K562 (cell line): ENCODE data around the gene MMP1. TPM values are rescaled to one million over a fixed set of nuclear protein-coding genes. Genes with fewer than 3 reads are reported as not detected.

Experiments used
- ATAC-seq: fragments of 200-7000 bp; cut with Tn5 transposase; 3 replicates; pipeline ENCODE4 v1.9.1; 2020; ENCODE audit warnings: moderate library complexity
- BruUV-seq: library from RNA; stranded (reverse); fragments of 400-500 nt; replicated peaks from 2 replicates; lab custom pipeline; 2021; lab: Mats Ljungman, UMichigan
- CTCF ChIA-PET: fragments of 300-600 bp; formaldehyde crosslinking; extraction: SDS; loops from one replicate; lab custom pipeline; 2021; ENCODE audit warnings: low intra/inter-chr PET ratio; lab: Yijun Ruan, JAX
- POLR2A ChIA-PET: fragments of 300-600, 350-650 bp; sonication (Branson Sonifier 250); formaldehyde crosslinking; extraction: SDS; loops from one replicate; lab custom pipeline; 2021; ENCODE audit warnings: antibody characterized with exemption, inconsistent platforms; lab: Yijun Ruan, JAX
- DNase-seq, 4 experiments: peaks; one replicate each; pipeline versions ENCODE4 v3.0.0 to v3.0.0-alpha.2; 2011 to 2018; ENCODE audit warnings: low spot score in 3 of 4, mixed read lengths in 3 of 4; ENCODE audit errors: extremely low read depth in 1 of 4
- FAIRE-seq: peaks from 2 replicates; lab custom pipeline; 2011; peaks lifted over from hg19 to GRCh38; lab: Jason Lieb, UNC
- H2AFZ ChIP-seq: 2 replicates; pipeline ENCODE4 v1.6.0; 2011; ENCODE audit warnings: low read depth, low read length, control low read depth, inconsistent platforms
- H3K27ac ChIP-seq: fragments of 200-600 bp; 3 replicates; pipeline ENCODE4 v1.8.0; 2011; ENCODE audit warnings: low read depth, mild to moderate bottlenecking, control low read depth, inconsistent platforms, low read length, moderate library complexity, mixed read lengths; ENCODE audit errors: extremely low read depth
- H3K27me3 ChIP-seq, 2 experiments: fragments of 300-600 bp in 1 of 2; 2 replicates in 1 of 2; 3 replicates in 1 of 2; pipeline versions ENCODE4 v1.6.0 to v1.8.0; 2011; ENCODE audit warnings: inconsistent platforms in 2 of 2, low read length in 2 of 2, mild to moderate bottlenecking in 1 of 2, mixed read lengths in 1 of 2, moderate library complexity in 1 of 2; ENCODE audit not compliant: control insufficient read depth in 2 of 2, insufficient read depth in 2 of 2
- H3K36me3 ChIP-seq: fragments of 300-600 bp; 3 replicates; pipeline ENCODE4 v1.8.0; 2011; ENCODE audit warnings: mild to moderate bottlenecking, low read length, inconsistent platforms; ENCODE audit not compliant: control insufficient read depth, insufficient read depth
- H3K4me1 ChIP-seq, 2 experiments: fragments of 200-600 bp in 1 of 2; replicated peaks in 1 of 2; 2 replicates in 1 of 2; 3 replicates in 1 of 2; pipeline versions ENCODE4 v1.5.1 to v1.8.0; 2011; ENCODE audit warnings: inconsistent platforms in 2 of 2, low read length in 2 of 2, mild to moderate bottlenecking in 1 of 2, mixed read lengths in 1 of 2, moderate library complexity in 1 of 2; ENCODE audit not compliant: control insufficient read depth in 2 of 2, insufficient read depth in 2 of 2
- H3K4me2 ChIP-seq: 2 replicates; pipeline ENCODE4 v1.6.1; 2011; ENCODE audit warnings: low read length, control low read depth, inconsistent platforms, mixed read lengths; ENCODE audit not compliant: insufficient read depth
- H3K4me3 ChIP-seq: fragments of 200-600 bp; sonication (generic), shearing (Covaris generic); 2 replicates; pipeline ENCODE4 v1.5.1; 2016; ENCODE audit warnings: control low read depth, inconsistent platforms
- H3K79me2 ChIP-seq: fragments of 200-600 bp; 3 replicates; pipeline ENCODE4 v1.8.0; 2011; ENCODE audit warnings: low read length, inconsistent platforms; ENCODE audit not compliant: control insufficient read depth, insufficient read depth
- H3K9ac ChIP-seq, 2 experiments: 2 replicates each; pipeline versions ENCODE4 v1.6.0 to v1.6.1; 2011; ENCODE audit warnings: low read depth in 2 of 2, low read length in 2 of 2, control low read depth in 1 of 2, inconsistent platforms in 1 of 2, mild to moderate bottlenecking in 1 of 2, mixed read lengths in 1 of 2; ENCODE audit not compliant: insufficient read depth in 1 of 2
- H3K9me1 ChIP-seq: one replicate; pipeline ENCODE4 v1.6.0; 2011; ENCODE audit warnings: inconsistent platforms, mild to moderate bottlenecking, low read length, moderate library complexity; ENCODE audit not compliant: control insufficient read depth, insufficient read depth
- H3K9me3 ChIP-seq: replicated peaks from 2 replicates; pipeline ENCODE4 v1.5.1; 2011; ENCODE audit warnings: low read depth, low read length, inconsistent platforms; ENCODE audit not compliant: control insufficient read depth, insufficient read depth
- H4K20me1 ChIP-seq: replicated peaks from 2 replicates; pipeline ENCODE4 v1.6.1; 2011; ENCODE audit warnings: low read length, inconsistent platforms, mixed read lengths; ENCODE audit not compliant: control insufficient read depth, insufficient read depth
- CBFB ChIP-seq: sonication (generic); formaldehyde crosslinking; IDR thresholded peaks from 2 replicates; pipeline ENCODE4 v1.4.0; 2020; ENCODE audit warnings: mild to moderate bottlenecking, missing genetic modification reagents
- ELK1 ChIP-seq: sonication (generic); formaldehyde crosslinking; IDR thresholded peaks from 2 replicates; pipeline ENCODE4 v1.8.1; 2022; ENCODE audit warnings: missing genetic modification reagents
- GTF2B ChIP-seq: IDR thresholded peaks from 2 replicates; pipeline ENCODE4 v1.6.1; 2011; ENCODE audit not compliant: insufficient read length; ENCODE audit errors: extremely low read depth
- JUND ChIP-seq, 2 experiments: IDR thresholded peaks; 2 replicates in 1 of 2; 3 replicates in 1 of 2; pipeline ENCODE4 v1.6.1; 2011; ENCODE audit warnings: borderline replicate concordance in 2 of 2, low read depth in 2 of 2, low read length in 2 of 2, improper control_type of control experiment in 1 of 2, missing biosample characterization in 1 of 2, missing genetic modification characterization in 1 of 2, missing genetic modification reagents in 1 of 2
- MYC ChIP-seq, 2 experiments: fragments of 250-450 bp in 1 of 2; sonication (Bioruptor Pico) in 1 of 2; IDR thresholded peaks; 2 replicates each; pipeline versions ENCODE4 v1.5.1 to v1.6.1; 2012 to 2021; ENCODE audit warnings: low read depth in 2 of 2, borderline replicate concordance in 1 of 2, improper control_type of control experiment in 1 of 2, low read length in 1 of 2, mild to moderate bottlenecking in 1 of 2, moderate library complexity in 1 of 2
- NR2C2 ChIP-seq, 2 experiments: fragments of 200-800 bp in 1 of 2; sonication (Bioruptor generic) in 1 of 2; sonication (generic) in 1 of 2; formaldehyde crosslinking in 1 of 2; IDR thresholded peaks; 2 replicates each; pipeline versions ENCODE4 v1.6.1 to v1.8.0; 2016 to 2022; ENCODE audit warnings: mild to moderate bottlenecking in 1 of 2, missing compliant biosample characterization in 1 of 2, missing genetic modification characterization in 1 of 2, missing genetic modification reagents in 1 of 2
- RREB1 ChIP-seq: fragments of 250-450 bp; sonication (Bioruptor Pico); IDR thresholded peaks from 2 replicates; pipeline ENCODE4 v1.4.0; 2020
- SOX6 ChIP-seq: fragments of 450-650 bp; IDR thresholded peaks from 2 replicates; pipeline ENCODE4 v1.6.1; 2014; ENCODE audit warnings: mild to moderate bottlenecking
- WGBS: fragments of 100-300 bp; shearing (Covaris generic); methylation state at CpG from one replicate; pipeline ENCODE4 v1.1.6; 2016; ENCODE audit warnings: low coverage, mixed read lengths; ENCODE audit not compliant: insufficient coverage; ENCODE audit errors: missing lambda C conversion rate; 5-methylcytosine and 5-hydroxymethylcytosine counted together
- in situ Hi-C: fragments of 300-500 bp; cut with MboI; formaldehyde crosslinking; loops from 4 replicates; pipeline ENCODE4 v1.15.0; 2018; ENCODE audit warnings: inconsistent platforms, mixed read lengths
- intact Hi-C: fragments of 100-400 bp; cut with micrococcal nuclease; formaldehyde crosslinking; loops from 2 replicates; pipeline ENCODE4 v1.14.2; 2022
- polyA plus RNA-seq, 8 experiments: library from polyadenylated mRNA; depleted of rRNA in 4 of 8; stranded (reverse) in 5 of 8; unstranded in 3 of 8; fragments of >200 nt; fragmentation: Nextera tagmentation in 2 of 8; fragmentation: Illumina TruSeq in 1 of 8; extraction: Ambion mirVana in 2 of 8; extraction: Trizol in 1 of 8; gene quantifications; 2 replicates each; pipeline versions ENCODE4 v1.2.1 to v1.2.3, GENCODE V29; 2011 to 2014; ENCODE audit warnings: inconsistent platforms in 1 of 8, missing spikeins in 1 of 8
- total RNA-seq, 7 experiments: library from RNA; depleted of rRNA in 6 of 7; stranded (reverse); fragments of >200 nt in 6 of 7; fragmentation: Illumina TruSeq in 2 of 7; extraction: Trizol in 2 of 7; gene quantifications; 2 replicates each; pipeline versions ENCODE4 v1.2.1 to v1.2.3, GENCODE V29; 2011 to 2021; ENCODE audit warnings: low replicate concordance in 1 of 7
- TF ChIP-seq, protein P1 (sequence below): fragments of 450-650 bp; IDR thresholded peaks from 2 replicates; pipeline ENCODE4 v1.6.1; 2016; ENCODE audit warnings: mild to moderate bottlenecking

MMP1 gene
- total and polyA plus RNA-seq, 9 of the 15 experiments (the other 6 are each of a cell fraction or from before 2014, with no cell fraction given): 0.06 to 0.33 (median 0.15) TPM; not detected in 2

GRCh38 chr11:102806296-102806695, 8.3 kb upstream of the MMP1 start:
- FAIRE-seq: no peak
- 0% methylated on average over 3 of the region's 3 CpGs for WGBS
- ATAC-seq: no peak
- no peaks in the 10 kb centered on the region for H3K9me3 ChIP-seq
- no peak overlapping the region for H3K4me3 ChIP-seq
- H3K27ac ChIP-seq: no peak overlapping the region
- H3K36me3 ChIP-seq: no peaks in the 10 kb centered on the region
- in situ Hi-C loops: no loop called here
- no peaks in the 10 kb centered on the region for H3K9me1 ChIP-seq
- no peaks in the 10 kb centered on the region; a peak in 1 of 5 replicates for H3K4me1 ChIP-seq
- no TSS peak for BruUV-seq
- H3K4me2 ChIP-seq: no peak overlapping the region
- intact Hi-C loops: loop anchor here (10.0 kb wide), 1 partner anchor 139 kb away; no protein-coding TSS in a partner anchor
- ChIA-PET POLR2A (no interaction called here), CTCF (no interaction called here)
- no peaks in the 10 kb centered on the region for H4K20me1 ChIP-seq
- no peak for DNase-seq
- H3K27me3 ChIP-seq: no peaks in the 10 kb centered on the region
- H2AFZ ChIP-seq: no peak overlapping the region
- no peak overlapping the region for H3K9ac ChIP-seq
- H3K79me2 ChIP-seq: no peaks in the 10 kb centered on the region
- TF ChIP-seq JUND (IDR thresholded peaks at IDR 0.05; ENCODE audit: borderline replicate concordance, low read depth, low read length) (no peak), JUND (tag; IDR thresholded peaks at IDR 0.05; ENCODE audit: borderline replicate concordance, low read depth, low read length) (no peak), ELK1 (no peak), CBFB (no peak), NR2C2 (CRISPR knock-in tag; IDR thresholded peaks at IDR 0.05) (no peak), NR2C2 (tag; IDR thresholded peaks at IDR 0.05) (no peak), MYC (IDR thresholded peaks at IDR 0.05; ENCODE audit: low read depth, low read length) (no peak), MYC (CRISPR knock-in tag; IDR thresholded peaks at IDR 0.05; ENCODE audit: borderline replicate concordance, low read depth) (no peak), SOX6 (no peak), RREB1 (CRISPR knock-in tag) (no peak), GTF2B (no peak)
- TF ChIP-seq, protein P1, sequence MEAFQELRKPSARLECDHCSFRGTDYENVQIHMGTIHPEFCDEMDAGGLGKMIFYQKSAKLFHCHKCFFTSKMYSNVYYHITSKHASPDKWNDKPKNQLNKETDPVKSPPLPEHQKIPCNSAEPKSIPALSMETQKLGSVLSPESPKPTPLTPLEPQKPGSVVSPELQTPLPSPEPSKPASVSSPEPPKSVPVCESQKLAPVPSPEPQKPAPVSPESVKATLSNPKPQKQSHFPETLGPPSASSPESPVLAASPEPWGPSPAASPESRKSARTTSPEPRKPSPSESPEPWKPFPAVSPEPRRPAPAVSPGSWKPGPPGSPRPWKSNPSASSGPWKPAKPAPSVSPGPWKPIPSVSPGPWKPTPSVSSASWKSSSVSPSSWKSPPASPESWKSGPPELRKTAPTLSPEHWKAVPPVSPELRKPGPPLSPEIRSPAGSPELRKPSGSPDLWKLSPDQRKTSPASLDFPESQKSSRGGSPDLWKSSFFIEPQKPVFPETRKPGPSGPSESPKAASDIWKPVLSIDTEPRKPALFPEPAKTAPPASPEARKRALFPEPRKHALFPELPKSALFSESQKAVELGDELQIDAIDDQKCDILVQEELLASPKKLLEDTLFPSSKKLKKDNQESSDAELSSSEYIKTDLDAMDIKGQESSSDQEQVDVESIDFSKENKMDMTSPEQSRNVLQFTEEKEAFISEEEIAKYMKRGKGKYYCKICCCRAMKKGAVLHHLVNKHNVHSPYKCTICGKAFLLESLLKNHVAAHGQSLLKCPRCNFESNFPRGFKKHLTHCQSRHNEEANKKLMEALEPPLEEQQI: no peak
